Measurements from ENCODE around the gene ASMTL. TPM values are rescaled to one million over a fixed set of nuclear protein-coding genes. Genes with fewer than 3 reads are reported as not detected.
"Not testable (repeated sequence)": the region's sequence is repeated elsewhere in the genome, so short reads cannot be mapped to it uniquely, and the experiment has no call there.

Gene ASMTL
- total and polyA plus RNA-seq, 2 donors (not counting 1 experiment from before 2014, with no cell fraction given) = 12.9 to 19.8 TPM

DNA sequence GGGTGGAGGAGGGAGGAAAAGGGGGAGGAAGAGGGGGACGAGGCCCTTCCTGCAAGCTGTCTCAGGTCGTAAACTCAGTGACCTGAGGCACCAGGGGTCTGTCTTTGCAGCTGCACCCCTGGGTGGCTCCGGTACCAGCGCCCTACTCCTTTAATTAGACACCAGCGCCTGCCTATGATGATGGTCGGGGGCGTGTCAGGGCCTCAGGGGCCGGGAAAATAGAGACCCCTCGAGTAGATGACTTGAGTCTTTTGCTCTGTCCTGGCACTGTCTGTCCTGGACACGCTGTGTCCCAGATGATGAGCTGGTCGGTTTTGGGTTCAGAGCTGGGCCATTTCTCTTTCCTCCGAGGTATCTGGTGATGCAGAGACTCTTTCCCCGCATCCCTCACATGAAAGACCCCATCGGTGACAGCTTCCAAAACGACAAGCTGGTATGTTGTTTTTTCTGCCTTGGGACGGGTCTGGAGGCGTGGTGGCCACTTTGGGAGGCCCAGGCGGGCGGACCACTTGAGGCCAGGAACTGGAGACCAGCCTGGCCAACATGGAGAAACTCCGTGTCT lies 72.0 kb downstream of the ASMTL start:
- Histone ChIP-seq H3K4me3 (replicated peaks in 1 of 4; ENCODE audit: control extremely low read depth in 1 of 4, insufficient read depth in 1 of 4, low read depth in 3 of 4, low read length in 4 of 4) (no peak overlapping the region), H3K27ac (ENCODE audit: insufficient read depth, low read length) (no peak overlapping the region), H3K36me3 (ENCODE audit: control insufficient read depth, insufficient read depth, low read length) (peaks cover 9% of the 10 kb centered on the region), H2AFZ (ENCODE audit: low read length) (no peak overlapping the region), H3K79me2 (ENCODE audit: control insufficient read depth, insufficient read depth, low read length) (no peaks in the 10 kb centered on the region), H4K20me1 (ENCODE audit: control insufficient read depth, extremely low read depth, insufficient read depth, low read length) (no peaks in the 10 kb centered on the region), H3K9ac (ENCODE audit: insufficient read depth, low read length) (no peak overlapping the region), H3K27me3 (ENCODE audit: control insufficient read depth, insufficient read depth, low read length) (no peaks in the 10 kb centered on the region), H3K9me3 (ENCODE audit: control insufficient read depth, insufficient read depth, low read depth, low read length) (no peaks in the 10 kb centered on the region), H3K4me2 (ENCODE audit: extremely low read depth, insufficient read depth, low read length) (no peak overlapping the region), H3K4me1 (ENCODE audit: control insufficient read depth, extremely low read depth, insufficient read depth, low read length) (peaks cover 3% of the 10 kb centered on the region)
- peak in 1 of 2 donors; percentile 16 for DNase-seq (ENCODE audit: low read depth in 2 of 2)
- no peak for TF ChIP-seq EZH2 (IDR thresholded peaks at IDR 0.05; ENCODE audit: low read length, missing control alignments)
- TF ChIP-seq, protein P1, sequence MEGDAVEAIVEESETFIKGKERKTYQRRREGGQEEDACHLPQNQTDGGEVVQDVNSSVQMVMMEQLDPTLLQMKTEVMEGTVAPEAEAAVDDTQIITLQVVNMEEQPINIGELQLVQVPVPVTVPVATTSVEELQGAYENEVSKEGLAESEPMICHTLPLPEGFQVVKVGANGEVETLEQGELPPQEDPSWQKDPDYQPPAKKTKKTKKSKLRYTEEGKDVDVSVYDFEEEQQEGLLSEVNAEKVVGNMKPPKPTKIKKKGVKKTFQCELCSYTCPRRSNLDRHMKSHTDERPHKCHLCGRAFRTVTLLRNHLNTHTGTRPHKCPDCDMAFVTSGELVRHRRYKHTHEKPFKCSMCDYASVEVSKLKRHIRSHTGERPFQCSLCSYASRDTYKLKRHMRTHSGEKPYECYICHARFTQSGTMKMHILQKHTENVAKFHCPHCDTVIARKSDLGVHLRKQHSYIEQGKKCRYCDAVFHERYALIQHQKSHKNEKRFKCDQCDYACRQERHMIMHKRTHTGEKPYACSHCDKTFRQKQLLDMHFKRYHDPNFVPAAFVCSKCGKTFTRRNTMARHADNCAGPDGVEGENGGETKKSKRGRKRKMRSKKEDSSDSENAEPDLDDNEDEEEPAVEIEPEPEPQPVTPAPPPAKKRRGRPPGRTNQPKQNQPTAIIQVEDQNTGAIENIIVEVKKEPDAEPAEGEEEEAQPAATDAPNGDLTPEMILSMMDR (conservative IDR thresholded peaks at IDR 0.05 in 1 of 2, IDR thresholded peaks at IDR 0.05 in 1 of 2; ENCODE audit: low read depth in 1 of 2, low read length in 2 of 2) = no peak

DNA sequence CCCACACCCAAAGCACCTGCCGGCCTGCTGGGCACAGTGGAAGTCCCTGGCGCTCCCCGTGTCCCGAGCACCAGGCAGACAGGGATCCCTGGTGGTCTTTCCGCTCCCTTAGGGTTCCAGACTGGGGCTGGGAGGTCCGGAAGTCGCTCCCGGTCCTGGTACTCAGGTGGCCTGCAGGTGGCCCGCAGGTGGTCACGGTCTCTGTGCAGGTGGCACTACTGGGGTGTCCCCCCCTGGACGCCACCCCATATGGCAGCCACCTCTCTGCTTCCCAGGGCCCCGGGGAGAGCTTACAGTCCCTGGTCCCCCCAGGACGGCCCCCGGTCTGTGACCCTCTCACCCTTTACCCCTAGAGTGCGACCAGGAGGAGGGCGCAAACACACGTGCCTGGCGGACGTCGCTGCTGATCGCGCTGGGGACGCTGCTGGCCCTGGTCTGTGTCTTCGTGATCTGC lies 74.4 kb downstream of the ASMTL start:
- H3K27ac ChIP-seq (ENCODE audit: insufficient read depth, low read length) = no peak overlapping the region
- no peak for DNase-seq (ENCODE audit: low read depth in 2 of 2)
- no peak overlapping the region for H3K4me3 ChIP-seq (replicated peaks in 1 of 4; ENCODE audit: control extremely low read depth in 1 of 4, insufficient read depth in 1 of 4, low read depth in 3 of 4, low read length in 4 of 4)
- H3K79me2 ChIP-seq (ENCODE audit: control insufficient read depth, insufficient read depth, low read length) = no peaks in the 10 kb centered on the region
- no peaks in the 10 kb centered on the region for H4K20me1 ChIP-seq (ENCODE audit: control insufficient read depth, extremely low read depth, insufficient read depth, low read length)
- H3K4me1 ChIP-seq (ENCODE audit: control insufficient read depth, extremely low read depth, insufficient read depth, low read length) = peaks cover 1% of the 10 kb centered on the region
- H3K4me2 ChIP-seq (ENCODE audit: extremely low read depth, insufficient read depth, low read length) = no peak overlapping the region
- no peaks in the 10 kb centered on the region for H3K27me3 ChIP-seq (ENCODE audit: control insufficient read depth, insufficient read depth, low read length)
- no peaks in the 10 kb centered on the region for H3K9me3 ChIP-seq (ENCODE audit: control insufficient read depth, insufficient read depth, low read depth, low read length)
- no peaks in the 10 kb centered on the region for H3K36me3 ChIP-seq (ENCODE audit: control insufficient read depth, insufficient read depth, low read length)
- no peak overlapping the region for H2AFZ ChIP-seq (ENCODE audit: low read length)
- no peak for TF ChIP-seq EZH2 (IDR thresholded peaks at IDR 0.05; ENCODE audit: low read length, missing control alignments)
- TF ChIP-seq, protein P1 (conservative IDR thresholded peaks at IDR 0.05 in 1 of 2, IDR thresholded peaks at IDR 0.05 in 1 of 2; ENCODE audit: low read depth in 1 of 2, low read length in 2 of 2) = no peak
- no peak overlapping the region for H3K9ac ChIP-seq (ENCODE audit: insufficient read depth, low read length)

DNA sequence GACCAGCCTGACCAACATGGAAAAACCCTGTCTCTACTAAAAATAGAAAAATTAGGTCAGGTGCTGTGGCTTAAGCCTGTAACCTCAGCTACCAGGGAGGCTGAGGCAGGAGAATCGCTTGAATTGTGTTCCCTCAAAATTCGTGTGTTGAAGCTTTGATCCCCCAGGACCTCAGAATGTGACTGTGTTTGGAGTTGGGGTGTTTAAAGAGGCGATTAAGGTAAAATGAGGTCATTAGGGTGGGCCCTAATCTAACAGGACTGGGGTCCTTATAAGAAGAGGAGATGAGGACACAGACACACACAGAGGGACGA lies 84.4 kb downstream of the ASMTL start:
- no peaks in the 10 kb centered on the region for H4K20me1 ChIP-seq (ENCODE audit: control insufficient read depth, extremely low read depth, insufficient read depth, low read length)
- no peaks in the 10 kb centered on the region for H3K36me3 ChIP-seq (ENCODE audit: control insufficient read depth, insufficient read depth, low read length)

DNA sequence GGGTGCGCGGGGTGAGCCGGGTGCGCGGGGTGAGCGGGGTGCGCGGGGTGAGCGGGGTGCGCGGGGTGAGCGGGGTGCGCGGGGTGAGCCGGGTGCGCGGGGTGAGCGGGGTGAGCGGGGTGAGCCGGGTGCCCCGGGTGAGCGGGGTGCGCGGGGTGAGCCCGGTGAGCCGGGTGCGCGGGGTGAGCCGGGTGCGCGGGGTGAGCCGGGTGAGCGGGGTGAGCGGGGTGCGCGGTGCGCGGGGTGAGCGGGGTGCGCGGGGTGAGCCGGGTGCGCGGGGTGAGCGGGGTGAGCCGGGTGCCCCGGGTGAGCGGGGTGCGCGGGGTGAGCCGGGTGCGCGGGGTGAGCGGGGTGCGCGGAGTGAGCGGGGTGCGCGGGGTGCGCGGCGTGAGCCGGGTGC lies 86.3 kb downstream of the ASMTL start:
- H2AFZ ChIP-seq (ENCODE audit: low read length); DNase-seq (ENCODE audit: low read depth in 2 of 2); H3K27ac ChIP-seq (ENCODE audit: insufficient read depth, low read length); H3K4me1 ChIP-seq (ENCODE audit: control insufficient read depth, extremely low read depth, insufficient read depth, low read length); H3K9ac ChIP-seq (ENCODE audit: insufficient read depth, low read length); H3K79me2 ChIP-seq (ENCODE audit: control insufficient read depth, insufficient read depth, low read length); H3K36me3 ChIP-seq (ENCODE audit: control insufficient read depth, insufficient read depth, low read length); H3K4me2 ChIP-seq (ENCODE audit: extremely low read depth, insufficient read depth, low read length); H3K4me3 ChIP-seq (replicated peaks in 1 of 4; ENCODE audit: control extremely low read depth in 1 of 4, insufficient read depth in 1 of 4, low read depth in 3 of 4, low read length in 4 of 4); H3K9me3 ChIP-seq (ENCODE audit: control insufficient read depth, insufficient read depth, low read depth, low read length); H3K27me3 ChIP-seq (ENCODE audit: control insufficient read depth, insufficient read depth, low read length); H4K20me1 ChIP-seq (ENCODE audit: control insufficient read depth, extremely low read depth, insufficient read depth, low read length): not testable (repeated sequence)

More for the DNA sequence above, 84.4 kb downstream of the ASMTL start:
- Histone ChIP-seq H3K27me3 (ENCODE audit: control insufficient read depth, insufficient read depth, low read length) (no peaks in the 10 kb centered on the region), H3K9me3 (ENCODE audit: control insufficient read depth, insufficient read depth, low read depth, low read length) (no peaks in the 10 kb centered on the region), H3K4me2 (ENCODE audit: extremely low read depth, insufficient read depth, low read length) (no peak overlapping the region), H2AFZ (ENCODE audit: low read length) (no peak overlapping the region), H3K4me1 (ENCODE audit: control insufficient read depth, extremely low read depth, insufficient read depth, low read length) (no peaks in the 10 kb centered on the region), H3K27ac (ENCODE audit: insufficient read depth, low read length) (no peak overlapping the region), H3K9ac (ENCODE audit: insufficient read depth, low read length) (no peak overlapping the region), H3K79me2 (ENCODE audit: control insufficient read depth, insufficient read depth, low read length) (no peaks in the 10 kb centered on the region), H3K4me3 (replicated peaks in 1 of 4; ENCODE audit: control extremely low read depth in 1 of 4, insufficient read depth in 1 of 4, low read depth in 3 of 4, low read length in 4 of 4) (no peak overlapping the region)
- no peak for TF ChIP-seq EZH2 (IDR thresholded peaks at IDR 0.05; ENCODE audit: low read length, missing control alignments)
- TF ChIP-seq, protein P1 (conservative IDR thresholded peaks at IDR 0.05 in 1 of 2, IDR thresholded peaks at IDR 0.05 in 1 of 2; ENCODE audit: low read depth in 1 of 2, low read length in 2 of 2) = no peak
- no peak for DNase-seq (ENCODE audit: low read depth in 2 of 2)

Measured in fibroblast of lung (primary cell).